Fibroblast of peridontal ligament (primary cell): ENCODE results near the gene PHACTR3.

Source experiments
- DNase-seq: peaks from one replicate; pipeline ENCODE4 v3.0.0-alpha.2; 2010; ENCODE audit errors: extremely low read depth

The PHACTR3 gene

DNA sequence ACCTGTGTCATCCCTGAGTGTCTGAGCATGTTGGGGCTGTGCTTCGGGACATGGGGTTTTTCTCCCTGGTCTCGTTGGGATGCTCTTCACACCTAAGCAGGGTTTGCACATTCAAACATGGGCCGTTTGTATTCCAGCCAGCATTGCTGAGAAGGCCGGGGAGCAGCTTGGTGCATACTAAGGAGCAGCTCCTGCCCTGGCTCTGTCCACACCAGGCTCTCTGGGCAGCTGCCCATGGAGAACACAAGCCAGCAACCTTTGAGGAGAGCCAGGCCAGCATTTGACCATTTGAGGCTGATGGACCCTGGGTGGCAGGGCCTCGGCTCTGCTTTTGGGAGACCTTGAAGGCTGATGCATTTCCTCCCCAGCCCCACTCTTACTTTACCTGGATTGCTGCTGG is 92.1 kb downstream of the PHACTR3 start:
- no peak for DNase-seq

DNA sequence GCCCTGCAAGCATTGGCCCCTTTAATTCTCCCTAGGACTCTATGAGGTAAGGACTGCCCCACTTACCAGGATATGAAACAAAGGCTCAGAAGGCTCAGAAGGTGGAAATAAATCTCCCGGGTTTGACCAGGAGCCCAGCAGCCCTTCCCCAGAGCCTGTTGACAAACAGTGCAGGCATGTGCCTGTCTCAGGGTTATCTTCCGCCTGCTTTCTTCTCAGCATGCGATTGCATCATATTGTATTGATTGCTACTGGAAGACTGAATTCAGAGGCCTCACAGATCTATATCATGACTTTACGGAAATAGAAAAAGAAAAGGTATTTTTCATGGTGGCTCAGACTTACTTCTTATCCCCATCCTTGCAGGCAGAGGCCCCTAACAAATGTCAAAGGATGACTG is 92.7 kb downstream of the PHACTR3 start:
- DNase-seq, result no peak

DNA sequence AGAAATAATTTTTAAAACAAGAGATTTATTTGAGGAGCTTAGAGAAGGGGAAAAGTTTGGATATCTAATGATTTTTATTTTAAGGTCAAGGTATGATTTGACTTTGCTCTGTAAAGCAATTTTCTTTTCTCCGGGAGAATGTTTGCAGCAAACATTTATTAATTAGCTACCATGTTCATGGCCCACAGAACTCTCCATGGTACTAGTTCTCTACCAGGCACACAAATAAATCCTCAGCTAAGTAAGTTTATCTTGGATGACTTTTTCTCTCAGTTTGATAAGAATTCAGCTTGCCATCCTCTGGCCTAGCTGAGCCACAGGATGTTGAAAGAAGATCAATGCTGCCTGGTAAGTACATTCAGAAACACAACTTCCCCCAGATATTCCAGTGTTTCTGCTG is 94.3 kb downstream of the PHACTR3 start:
- DNase-seq, result no peak

GRCh38 chr20:59701236-59701635 is 96.9 kb downstream of the PHACTR3 start:
- DNase-seq, result no peak

- DNase-seq, result no peak
Observed at GRCh38 chr20:59703046-59703445, 98.7 kb downstream of the PHACTR3 start.

GRCh38 chr20:59705651-59706399 is 101.5 kb downstream of the PHACTR3 start:
- DNase-seq, result no peak

DNA sequence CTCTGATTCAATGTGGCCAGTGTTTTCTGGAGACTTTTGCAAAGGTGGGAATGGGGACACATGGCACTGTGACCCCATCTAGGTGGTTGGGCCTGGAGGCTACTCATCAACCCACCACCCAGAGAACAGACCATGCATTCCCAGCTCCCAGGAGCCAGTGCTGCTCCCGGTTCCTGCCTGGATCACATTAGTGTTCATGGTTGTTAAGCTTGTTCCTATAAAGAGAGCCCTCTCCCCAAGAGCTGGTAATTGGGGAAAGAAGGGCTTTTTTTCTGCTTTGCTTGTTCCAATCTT is 102.0 kb downstream of the PHACTR3 start:
- DNase-seq, result no peak

- DNase-seq, result no peak
Observed at GRCh38 chr20:59708326-59708725, 104.0 kb downstream of the PHACTR3 start.

DNA sequence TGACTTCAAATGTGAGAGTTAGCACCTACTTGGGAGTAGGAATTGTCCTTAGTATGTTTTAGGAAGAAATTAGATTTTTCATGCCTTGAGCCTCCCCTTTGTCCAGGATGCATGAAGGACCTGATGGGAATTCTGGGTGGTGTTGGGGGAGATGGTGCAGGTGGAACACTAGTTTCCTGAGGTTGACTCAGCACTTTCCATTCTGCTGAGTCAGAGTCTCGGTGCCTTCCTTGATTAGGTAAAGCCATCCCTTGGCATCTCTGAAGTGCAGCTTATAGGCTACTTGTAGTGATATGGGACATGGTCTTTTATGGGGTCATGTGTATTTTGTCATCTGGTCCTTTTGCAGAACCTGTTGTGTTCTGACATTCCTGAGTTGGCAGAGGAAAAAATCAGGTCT is 105.3 kb downstream of the PHACTR3 start:
- DNase-seq, result no peak

DNA sequence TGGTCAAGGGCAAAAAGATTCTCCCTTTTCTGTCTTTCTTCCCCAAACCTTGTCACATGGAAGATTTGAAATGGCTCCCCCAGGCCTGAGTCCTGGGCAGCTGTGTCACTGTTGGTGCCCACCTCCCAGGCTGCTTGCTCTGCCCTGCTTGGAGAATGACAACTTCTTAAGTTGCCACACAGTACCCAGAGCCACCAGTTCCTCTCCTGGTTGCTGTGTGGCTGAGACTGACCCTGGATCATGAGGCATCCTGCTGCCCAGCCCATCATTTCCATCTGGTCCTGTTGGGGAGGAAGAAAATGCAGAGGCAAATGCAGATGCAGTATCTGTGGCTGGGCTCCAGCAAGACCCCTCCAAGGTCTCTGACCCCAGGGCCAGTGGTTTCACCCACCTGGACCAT is 113.7 kb downstream of the PHACTR3 start:
- no peak for DNase-seq

GRCh38 chr20:59718751-59719150 is 114.4 kb downstream of the PHACTR3 start:
- no peak for DNase-seq

DNA sequence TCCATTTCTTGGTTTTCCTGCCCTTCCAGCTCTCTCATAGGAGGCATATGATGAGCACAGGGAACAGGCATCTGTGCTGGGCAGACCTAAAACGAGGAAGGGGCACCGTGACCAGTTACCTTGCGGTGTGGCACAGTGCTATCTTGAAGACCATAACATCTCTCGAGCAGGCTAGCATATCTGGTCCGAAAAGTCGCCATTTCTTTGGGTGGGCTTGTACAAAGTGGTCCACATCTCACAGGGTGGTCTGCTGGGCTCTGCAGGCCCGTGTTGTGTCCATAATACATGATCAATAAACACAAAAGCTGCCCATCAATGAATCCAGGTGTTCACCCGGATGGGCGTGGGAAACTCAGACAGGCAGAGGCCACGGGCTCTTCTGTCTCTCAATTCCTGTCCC is 115.7 kb downstream of the PHACTR3 start:
- no peak for DNase-seq

DNA sequence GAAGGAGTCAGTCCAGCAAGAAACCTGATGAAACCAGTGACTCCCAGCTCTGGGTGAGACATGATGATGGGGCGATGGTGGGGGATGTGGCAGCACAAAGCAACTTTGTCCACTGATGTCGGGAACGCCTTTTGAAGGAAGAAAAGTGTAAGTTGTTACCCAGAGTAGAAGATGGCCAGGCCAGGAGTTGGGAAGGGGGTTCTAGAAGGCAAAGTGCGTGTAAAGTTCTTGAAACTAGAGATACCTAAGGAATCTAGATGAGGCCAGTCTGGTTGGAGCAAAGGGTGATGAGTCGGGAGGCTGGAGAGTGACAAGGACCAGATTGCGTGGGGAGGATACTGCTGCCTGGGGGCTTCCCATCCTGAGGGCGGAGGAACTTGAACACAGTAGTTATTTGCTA is 117.0 kb downstream of the PHACTR3 start:
- DNase-seq, result no peak

GRCh38 chr20:59723108-59723500 is 118.8 kb downstream of the PHACTR3 start:
- DNase-seq, result no peak

DNA sequence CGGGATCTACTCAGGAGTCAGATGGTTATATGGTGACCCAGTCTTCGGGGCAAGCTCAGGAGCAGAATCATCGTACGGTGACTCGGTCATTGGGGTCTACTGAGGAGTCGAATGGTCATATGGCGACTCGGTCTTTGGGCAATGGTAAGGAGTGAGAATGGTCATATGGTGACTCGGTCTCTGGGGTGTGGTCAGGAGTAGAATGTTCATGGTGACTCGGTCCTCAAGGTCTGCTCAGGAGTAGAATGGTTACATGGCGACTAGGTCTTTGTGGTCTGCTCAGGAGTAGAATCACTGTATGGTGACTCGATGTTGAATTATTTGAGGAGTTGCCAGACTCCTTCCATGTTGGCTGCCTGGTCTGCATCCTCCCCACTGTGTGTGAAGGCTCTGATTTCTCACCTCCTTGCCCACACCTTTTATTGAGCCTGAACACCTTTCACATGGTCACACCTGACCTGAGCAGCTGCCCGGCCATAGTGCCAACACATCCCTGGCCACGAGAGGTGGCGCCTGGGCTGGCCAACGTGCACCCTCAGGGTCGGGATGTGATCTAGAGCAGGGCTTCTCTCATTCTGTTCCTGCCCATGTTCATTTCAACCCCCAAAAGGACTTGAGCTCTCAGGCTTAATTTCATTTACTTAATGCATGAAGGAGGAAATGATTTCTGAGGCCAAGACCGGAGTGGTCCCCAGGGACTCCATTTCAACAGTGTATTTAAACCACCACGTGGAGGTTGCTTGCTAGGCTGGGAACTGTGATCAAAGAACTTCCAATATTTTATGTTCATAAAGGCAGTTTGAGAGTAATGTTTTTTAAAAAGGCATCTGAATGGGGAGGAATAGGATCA is 119.5 kb downstream of the PHACTR3 start:
- DNase-seq, result no peak

GRCh38 chr20:59724457-59725366 is 120.4 kb downstream of the PHACTR3 start:
- no peak for DNase-seq

DNA sequence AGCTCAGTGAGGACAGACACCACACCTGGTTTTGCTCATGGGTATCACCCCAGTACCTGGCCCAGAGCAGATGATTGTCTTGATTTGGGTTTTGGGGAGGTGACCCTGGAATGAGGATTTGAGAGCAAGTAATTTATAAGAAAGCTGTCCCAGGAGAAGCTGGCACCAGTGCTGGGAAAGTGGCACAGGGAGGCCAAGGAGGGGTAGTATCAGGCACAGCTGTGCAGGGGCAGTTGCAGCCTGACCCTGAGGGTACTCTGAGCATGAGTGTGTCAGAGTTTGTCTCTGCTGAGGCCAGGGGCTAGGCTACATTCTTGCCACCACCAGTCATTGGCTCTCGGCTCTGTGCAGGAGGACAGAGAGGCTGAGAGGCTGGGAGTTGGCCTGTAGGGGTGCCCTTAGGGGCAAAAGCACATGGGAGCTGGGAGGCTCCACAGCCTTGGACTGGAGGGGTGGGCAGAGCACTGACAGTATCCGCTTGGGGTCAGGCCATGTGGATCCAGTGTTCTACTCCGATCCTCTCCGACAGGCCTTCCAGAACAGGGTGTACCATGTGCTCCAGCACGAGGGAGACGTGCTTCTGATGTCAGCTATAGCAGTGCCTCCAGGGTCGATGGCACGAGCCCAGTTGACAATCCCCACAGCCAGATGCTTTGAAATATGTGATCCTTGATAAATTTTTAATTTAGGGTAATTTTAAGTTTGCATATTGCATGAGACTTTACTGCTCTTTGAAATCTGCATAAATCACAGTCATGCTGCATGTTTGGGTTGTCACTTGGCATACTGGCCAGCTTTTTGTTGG is 121.3 kb downstream of the PHACTR3 start:
- DNase-seq, result no peak

DNA sequence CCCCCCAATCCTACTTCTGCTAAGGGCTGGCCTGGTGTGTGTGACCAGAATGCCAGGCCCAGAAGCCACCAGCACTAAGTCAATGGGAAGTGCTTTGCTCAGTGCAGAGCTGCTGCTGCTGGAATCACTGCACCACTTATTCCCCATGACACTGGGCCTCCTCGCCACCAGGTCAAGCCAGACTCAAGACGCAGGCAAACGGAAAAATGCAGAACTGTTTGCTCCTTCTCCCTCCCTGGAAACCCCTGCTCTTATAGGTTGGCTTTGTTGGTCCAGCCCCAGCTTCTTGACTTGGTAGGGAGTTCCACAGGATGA is 121.9 kb downstream of the PHACTR3 start:
- DNase-seq, result no peak

GRCh38 chr20:59728722-59729430 is 124.5 kb downstream of the PHACTR3 start:
- no peak for DNase-seq

DNA sequence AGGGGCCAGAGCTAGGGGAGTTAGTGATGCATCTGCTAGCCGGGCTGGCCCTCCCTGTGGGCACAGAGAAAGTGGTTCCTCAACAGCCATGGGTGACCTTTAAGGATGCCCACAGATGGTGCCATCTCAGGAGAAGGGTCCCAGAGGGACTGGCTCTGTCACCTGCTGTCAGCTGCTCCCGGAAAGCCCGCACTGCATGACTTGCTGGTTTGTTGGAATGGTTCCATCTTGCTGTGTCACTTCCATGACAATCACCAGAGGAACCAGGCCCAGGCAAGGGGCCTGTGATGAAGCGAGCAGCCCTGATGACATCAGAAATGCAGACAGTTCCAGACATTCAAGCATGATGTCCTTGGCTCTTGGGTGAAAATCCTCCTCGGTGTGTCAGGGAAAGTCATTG is 125.2 kb downstream of the PHACTR3 start:
- no peak for DNase-seq

DNA sequence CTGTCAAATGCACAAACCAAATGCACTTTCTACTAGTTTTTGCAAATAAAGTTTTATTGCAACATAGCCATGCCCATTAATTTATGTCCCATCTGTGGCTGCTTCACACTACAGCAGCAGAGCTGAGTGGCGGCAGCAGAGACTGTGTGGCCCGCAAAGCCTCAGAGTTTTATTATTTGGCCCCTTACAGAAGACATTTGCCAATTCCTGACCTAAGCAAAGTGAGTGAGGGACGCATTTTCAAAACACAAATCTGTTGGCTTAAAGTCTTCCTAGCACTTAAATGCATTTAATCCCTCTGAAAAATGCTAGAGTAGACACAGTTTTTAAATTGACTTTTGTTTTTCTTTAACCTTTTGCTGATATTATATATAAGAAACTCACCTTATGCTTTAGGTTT is 126.4 kb downstream of the PHACTR3 start:
- DNase-seq, result no peak
